Fibroblast of skin of left biceps (primary cell): Measurements from ENCODE around the gene ATP6AP1.

Experiments
- DNase-seq, 2 experiments: peaks; one replicate each; pipeline ENCODE4 v3.0.0-alpha.2; 2013; ENCODE audit warnings: low read depth in 2 of 2

Gene ATP6AP1

GRCh38 chrX:154448484-154448883 is 20.0 kb downstream of the ATP6AP1 start:
- no peak for DNase-seq

GRCh38 chrX:154449618-154450017 is 21.1 kb downstream of the ATP6AP1 start:
- no peak for DNase-seq

DNA sequence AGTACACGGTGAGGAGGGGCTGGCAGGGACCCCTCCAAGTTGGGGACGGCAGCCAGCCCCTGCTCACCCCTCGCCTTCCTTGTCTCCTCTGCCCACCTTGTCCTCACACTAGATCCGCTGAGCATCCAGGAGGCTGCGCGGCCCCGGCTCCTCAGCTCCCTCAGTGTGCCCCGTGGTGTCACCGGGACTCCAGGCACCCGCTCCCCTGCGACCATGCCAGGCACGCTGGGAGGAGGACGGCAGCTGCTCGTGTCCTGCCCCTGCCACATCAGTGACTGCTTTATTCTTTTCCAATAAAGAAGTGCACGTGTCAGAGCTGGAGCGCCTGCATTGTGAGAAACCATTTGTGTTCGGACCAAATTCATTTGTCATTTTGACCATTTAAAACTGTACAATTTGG is 21.8 kb downstream of the ATP6AP1 start:
- no peak for DNase-seq

DNA sequence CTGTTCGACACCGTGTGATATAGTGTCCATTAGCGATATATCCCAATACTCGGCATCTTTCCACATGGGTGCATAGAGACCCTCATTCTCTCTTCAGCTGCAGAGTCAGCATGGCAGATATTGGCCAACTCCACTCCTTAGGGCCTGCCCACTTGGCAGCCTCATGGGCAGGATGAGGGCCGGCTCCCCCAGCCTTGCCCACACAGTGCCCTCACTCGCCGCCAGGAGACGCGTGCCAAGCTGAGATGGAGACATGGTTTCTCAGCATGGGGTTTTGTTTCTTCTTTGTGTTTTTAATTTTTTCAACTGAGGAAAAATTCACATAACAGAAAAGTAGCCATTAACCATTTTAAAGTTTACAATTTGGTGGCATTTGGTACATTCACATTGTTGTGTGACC is 24.3 kb downstream of the ATP6AP1 start:
- DNase-seq, result no peak

DNA sequence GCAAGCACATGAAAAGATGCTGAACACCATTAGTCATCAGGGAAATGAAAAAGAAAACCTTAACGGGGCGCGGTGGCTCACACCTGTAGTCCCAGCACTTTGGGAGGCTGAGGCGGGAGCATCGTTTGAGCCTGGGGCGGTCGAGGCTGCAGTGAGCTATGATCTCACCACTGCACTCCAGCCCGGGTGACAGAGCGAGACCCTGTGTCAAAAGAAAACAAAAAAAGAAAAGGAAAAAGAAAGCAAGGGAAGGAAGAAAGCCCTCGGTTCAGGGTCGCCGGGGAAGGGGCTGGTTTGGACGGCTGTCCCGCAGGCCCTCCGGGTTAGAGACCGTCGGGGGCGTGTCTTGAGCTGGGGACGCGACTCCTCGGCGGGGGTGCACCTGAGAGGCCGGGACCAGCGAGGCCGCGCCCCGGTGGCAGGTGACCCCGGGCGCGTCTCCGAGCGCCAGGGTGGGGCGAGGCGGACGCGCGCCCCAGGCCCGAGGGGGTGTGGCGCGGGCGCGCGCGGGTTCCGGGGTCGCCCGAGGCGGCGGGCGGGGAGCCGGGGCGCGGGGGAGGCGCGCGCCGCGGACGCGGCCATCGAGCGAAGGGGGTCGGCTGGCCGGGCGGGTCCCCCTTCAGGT is 29.1 kb downstream of the ATP6AP1 start:
- DNase-seq, result no peak

DNA sequence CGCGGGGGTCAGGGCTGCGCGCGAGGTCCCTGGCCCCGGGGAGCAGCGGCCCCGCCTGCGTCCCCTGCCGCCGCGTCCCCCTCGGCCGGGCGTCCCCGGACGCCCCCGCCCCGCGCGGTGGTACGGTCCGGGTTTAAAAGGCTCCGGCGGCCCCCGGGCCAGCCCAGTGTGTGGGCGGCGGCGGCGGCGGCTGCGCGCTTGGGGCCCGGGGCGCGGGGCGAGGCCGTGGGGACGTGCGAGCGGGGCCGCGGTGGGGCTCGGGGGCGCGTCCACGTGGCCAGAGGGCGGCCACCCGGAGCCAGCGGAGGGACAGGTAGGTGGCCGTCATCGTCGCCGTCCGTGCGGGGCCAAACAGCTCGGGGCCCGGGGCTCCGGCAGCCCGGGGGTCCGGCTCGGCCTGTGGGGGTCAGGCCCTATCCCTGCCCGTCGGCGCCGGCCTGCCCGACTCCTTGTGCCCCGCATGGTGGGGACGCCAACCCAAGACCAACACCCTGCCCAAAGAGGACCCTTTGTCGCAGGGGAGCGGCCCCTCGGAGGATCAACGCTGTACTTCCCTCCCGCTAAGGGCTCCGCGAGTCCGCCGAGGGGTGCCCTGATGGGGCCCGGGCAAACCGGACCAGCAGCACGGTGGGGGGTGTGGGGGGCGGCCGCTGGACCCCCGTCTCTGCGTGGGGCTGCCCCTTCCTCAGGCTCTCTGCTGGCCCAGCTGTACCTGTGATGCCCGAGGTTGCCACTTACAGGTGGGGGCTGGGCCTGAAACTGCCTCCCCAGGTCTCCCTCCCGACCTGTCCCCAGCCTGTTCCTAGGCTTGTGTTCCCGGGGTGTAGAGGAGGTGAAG is 29.9 kb downstream of the ATP6AP1 start, which contains the start of gene PLXNA3:
Gene PLXNA3 (plus strand): TSS at position 166 of the 838 bp plus-strand sequence. CDS start 1,903 bp downstream, outside the sequence.
- DNase-seq, result no peak

DNA sequence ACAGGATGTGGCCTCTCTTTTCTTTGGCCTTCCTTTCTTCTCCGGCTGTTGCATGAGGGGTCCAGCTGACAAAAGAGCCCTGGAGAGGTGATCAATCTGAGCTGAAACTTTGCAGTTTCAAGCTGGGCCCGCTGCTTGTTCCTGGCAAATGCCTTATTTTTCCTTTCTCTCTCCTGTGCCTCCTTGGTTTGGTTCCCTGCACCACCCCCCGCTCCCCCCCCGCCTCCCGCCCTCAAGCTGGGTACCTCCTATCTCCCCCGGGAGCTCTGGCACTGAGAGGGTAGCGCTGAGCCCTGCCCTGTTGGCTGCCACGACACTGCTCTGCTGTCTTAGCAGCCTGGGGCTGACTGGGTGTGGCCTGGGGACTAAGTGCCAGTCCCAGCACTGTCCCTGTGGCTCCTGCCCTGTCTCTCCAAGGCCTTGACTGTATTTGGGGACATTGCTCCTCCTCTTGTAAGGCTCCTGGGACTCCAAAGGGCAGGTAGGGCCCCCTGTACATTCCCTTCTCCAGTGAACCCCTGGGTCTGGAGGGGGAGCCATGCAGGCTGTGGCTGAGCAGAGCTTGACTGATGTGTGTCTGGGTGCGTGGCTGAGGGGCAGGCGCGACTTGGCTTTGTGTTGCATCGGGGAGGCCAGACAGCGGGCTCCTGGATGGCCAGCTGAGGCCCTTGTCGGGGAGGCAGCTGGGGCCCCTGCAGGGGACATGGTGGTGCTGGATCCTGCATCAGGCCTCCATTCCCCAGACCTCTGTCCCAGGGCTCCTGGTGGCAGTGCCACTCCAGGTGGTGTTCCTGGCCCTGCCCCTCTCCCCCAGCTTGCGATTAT is 30.7 kb downstream of the ATP6AP1 start:
- DNase-seq, result no peak

DNA sequence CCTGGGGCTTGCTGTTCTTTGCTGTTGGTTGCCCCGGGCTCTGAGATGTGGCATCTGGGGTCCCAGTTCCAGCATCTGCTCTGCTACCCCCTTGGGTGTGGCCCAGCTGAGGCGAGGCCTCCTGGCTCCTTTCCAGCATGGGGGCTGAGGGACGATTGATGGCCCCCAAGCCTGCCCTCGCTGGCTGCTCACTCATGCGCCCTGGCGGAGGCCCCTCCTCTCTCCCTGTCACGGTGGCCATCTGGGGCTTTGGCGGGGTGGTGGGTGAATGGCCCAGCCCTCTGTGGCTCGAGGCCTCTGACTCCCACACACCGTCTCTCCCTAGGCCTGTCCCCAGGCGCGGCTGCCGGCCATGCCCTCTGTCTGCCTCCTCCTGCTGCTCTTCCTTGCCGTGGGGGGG is 31.4 kb downstream of the ATP6AP1 start:
- no peak for DNase-seq

- no peak for DNase-seq
Measured at GRCh38 chrX:154460326-154460725, 31.8 kb downstream of the ATP6AP1 start.

DNA sequence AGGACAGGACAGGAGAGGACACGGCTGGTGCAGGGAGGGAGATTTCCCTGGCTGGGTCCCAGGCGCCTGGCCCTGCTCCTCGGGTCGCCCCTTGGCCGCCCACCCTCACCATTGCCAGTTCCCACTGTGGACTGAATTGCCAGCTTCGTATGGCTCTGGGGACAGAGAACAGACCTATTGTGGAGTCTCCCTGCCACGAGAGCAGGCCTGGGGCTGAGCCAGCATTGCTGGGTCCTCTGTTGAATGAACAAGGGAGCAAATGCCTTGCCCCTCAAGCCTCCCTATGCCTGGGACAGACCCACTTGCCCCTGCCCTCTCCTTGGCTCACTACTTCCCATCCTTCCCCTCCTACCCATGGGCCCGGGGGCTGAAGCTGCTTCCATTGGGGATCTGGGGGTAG is 33.9 kb downstream of the ATP6AP1 start:
- DNase-seq, result no peak

- DNase-seq, result no peak
Measured at GRCh38 chrX:154463611-154464220, 35.2 kb downstream of the ATP6AP1 start.

DNA sequence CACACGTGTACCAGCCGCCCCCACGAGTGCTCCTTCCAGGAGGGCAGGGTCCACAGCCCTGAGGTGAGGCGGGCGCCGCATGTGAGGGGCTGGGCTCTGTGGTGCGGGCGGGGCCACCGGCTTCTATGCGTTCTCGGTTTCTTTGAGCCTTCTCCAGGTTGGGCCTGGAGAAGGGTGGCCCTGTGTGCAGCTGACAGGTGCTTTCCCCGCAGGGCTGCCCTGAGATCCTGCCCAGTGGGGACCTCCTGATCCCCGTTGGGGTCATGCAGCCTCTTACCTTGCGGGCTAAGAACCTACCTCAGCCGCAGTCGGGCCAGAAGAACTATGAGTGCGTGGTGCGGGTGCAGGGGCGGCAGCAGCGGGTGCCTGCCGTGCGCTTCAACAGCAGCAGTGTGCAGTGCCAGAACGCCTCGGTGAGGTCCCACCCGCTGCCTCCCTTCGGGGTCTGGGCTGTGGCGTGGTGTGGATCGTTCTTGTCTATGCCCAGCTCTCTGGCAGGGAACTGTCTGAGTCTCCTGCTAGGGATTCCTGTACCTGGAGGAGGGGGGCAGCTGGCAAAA is 36.4 kb downstream of the ATP6AP1 start:
- no peak for DNase-seq

DNA sequence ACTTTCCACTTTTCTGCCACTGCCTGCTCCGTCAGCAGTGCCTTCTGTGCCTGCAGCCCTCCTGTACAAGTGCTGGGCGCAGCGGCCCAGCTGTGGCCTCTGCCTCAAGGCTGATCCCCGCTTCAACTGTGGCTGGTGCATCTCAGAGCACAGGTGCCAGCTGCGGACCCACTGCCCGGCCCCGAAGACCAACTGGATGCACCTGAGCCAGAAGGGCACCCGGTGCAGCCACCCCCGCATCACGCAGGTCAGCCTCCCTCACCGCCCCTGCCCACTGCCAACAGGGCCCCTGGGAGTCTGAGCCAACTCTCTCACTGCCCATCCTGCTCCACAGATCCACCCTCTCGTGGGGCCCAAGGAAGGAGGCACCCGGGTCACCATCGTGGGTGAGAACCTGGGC is 37.1 kb downstream of the ATP6AP1 start:
- DNase-seq, result no peak

GRCh38 chrX:154466036-154466435 is 37.6 kb downstream of the ATP6AP1 start:
- DNase-seq, result no peak

GRCh38 chrX:154466907-154467306 is 38.4 kb downstream of the ATP6AP1 start:
- no peak for DNase-seq

DNA sequence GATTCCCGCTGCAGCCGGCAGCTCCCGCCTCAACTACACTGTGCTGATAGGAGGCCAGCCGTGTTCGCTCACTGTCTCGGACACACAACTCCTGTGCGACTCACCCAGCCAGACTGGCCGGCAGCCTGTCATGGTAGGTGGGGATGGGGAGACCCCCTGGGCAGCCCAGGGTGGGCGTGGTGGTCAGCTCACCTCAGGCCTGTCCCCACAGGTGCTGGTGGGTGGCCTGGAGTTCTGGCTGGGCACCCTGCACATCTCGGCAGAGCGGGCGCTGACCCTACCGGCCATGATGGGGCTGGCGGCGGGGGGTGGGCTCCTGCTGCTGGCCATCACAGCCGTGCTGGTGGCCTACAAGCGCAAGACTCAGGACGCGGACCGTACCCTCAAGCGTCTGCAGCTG is 39.1 kb downstream of the ATP6AP1 start:
- no peak for DNase-seq

DNA sequence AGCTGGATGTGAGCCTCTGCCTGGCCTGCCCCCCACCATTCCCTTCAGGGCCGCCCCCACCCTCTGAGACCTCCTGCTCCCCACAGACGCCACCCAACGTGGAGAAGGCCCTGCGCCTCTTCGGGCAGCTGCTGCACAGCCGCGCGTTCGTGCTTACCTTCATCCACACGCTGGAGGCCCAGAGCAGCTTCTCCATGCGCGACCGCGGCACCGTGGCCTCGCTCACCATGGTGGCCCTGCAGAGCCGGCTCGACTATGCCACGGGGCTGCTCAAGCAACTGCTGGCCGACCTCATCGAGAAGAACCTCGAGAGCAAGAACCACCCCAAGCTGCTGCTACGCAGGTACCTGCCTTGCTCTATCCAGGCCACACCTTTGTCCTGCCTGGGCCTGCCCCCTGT is 39.7 kb downstream of the ATP6AP1 start:
- DNase-seq, result no peak

- DNase-seq, result no peak
Measured at GRCh38 chrX:154469114-154469513, 40.6 kb downstream of the ATP6AP1 start.

DNA sequence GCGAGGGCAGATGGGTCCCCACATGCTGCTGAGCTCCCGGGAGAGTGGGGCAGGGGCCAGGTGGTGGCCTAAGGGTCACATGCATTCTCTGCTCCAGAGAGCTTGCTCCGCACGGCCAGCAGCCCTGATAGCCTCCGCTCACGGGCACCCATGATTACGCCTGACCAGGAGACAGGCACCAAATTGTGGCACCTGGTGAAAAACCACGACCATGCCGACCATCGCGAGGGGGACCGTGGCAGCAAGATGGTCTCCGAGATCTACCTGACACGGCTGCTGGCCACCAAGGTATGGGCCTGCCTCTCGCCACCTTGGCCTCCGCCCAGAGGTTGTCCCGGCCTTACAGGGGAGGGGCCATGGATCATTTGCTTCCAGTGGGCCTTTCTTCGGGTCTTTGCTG is 41.4 kb downstream of the ATP6AP1 start:
- DNase-seq, result no peak

DNA sequence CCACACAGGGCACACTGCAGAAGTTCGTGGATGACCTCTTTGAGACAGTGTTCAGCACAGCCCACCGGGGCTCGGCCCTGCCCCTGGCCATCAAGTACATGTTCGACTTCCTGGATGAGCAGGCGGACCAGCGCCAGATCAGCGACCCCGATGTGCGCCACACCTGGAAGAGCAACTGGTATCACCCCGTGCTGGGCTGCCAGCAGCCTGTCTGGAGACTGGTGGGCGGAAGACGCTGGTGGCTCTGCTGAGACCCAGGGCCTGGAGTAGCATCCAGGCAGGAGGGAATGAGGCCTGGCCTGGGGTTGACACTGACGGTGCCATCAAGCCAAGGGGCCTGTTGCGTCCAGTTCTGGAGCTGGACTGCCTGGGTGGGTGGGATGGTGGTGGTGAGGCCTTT is 42.0 kb downstream of the ATP6AP1 start:
- DNase-seq, result no peak

DNA sequence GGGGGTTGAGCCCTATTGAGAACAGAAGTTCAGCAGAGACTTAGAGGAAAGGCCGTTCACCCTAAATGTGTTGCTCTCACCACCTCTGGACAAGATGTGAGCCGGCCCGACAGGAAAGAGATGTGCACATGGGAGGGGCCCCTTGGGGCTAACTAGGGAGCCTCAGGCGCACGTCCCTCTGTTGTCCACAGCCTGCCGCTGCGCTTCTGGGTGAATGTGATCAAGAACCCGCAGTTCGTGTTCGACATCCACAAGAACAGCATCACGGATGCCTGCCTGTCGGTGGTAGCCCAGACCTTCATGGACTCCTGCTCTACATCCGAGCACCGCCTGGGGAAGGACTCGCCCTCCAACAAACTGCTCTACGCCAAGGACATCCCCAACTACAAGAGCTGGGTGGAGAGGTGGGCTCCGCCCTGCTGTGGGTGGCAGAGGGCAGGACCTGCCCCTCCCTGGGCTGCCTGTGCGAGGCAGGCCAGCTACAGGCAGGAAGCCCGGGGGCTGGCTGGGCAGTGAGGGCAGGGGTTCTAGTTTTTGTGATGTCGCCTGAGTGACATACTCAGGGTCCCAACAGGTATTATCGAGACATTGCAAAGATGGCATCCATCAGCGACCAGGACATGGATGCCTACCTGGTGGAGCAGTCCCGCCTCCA is 42.6 kb downstream of the ATP6AP1 start:
- DNase-seq, result no peak
